Fibroblast of the aortic adventitia (primary cell): ENCODE measurements around the gene COL19A1. TPM values are rescaled to one million over a fixed set of nuclear protein-coding genes. Genes with fewer than 3 reads are reported as not detected.

Experiments used
- DNase-seq: peaks from one replicate; pipeline ENCODE4 v3.0.0-alpha.2; 2010; ENCODE audit warnings: low read depth
- H3K4me3 ChIP-seq: 2 replicates; pipeline ENCODE4 v1.5.1; 2011; ENCODE audit warnings: low read depth, mild to moderate bottlenecking, control low read depth, low read length, moderate library complexity
- CTCF ChIP-seq: IDR thresholded peaks from 2 replicates; pipeline ENCODE4 v1.5.1; 2011; ENCODE audit warnings: mild to moderate bottlenecking, low read length, control low read depth, inconsistent platforms; ENCODE audit not compliant: insufficient read depth
- total RNA-seq: library from RNA; depleted of rRNA; stranded (reverse); fragments of >200 nt; gene quantifications from 2 replicates; pipeline ENCODE4 v1.2.3, GENCODE V29; 2012; ENCODE audit warnings: low replicate concordance

The COL19A1 gene
- total RNA-seq, 1 donor = 0.09 TPM

GRCh38 chr6:70160276-70160675 lies 293.9 kb downstream of the COL19A1 start:
- no peak for DNase-seq
- H3K4me3 ChIP-seq = no peak overlapping the region
- TF ChIP-seq CTCF = no peak

DNA sequence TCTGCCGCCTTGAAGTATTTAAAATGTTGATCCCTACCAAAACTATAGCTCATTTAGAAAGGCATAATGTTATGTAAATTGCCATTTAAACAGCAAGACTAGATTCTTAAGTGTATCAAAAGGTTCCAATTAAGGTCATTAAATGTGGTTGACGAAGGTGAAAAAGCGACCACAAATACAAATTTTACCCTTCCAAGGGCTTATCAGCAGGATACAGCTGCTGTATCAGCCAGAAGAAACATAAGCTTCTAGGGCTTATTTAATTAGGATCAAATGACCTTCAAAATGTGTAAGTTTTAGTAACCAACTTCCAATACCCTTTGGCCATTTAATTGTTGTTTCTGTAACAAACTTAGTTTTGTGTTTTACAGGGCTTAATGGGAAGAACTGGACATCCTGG lies 296.6 kb downstream of the COL19A1 start:
- H3K4me3 ChIP-seq = no peak overlapping the region
- DNase-seq = no peak
- TF ChIP-seq CTCF = no peak

- DNase-seq = no peak
- H3K4me3 ChIP-seq = no peak overlapping the region
- no peak for TF ChIP-seq CTCF
These were observed 297.4 kb downstream of the COL19A1 start for GRCh38 chr6:70163795-70164194.

DNA sequence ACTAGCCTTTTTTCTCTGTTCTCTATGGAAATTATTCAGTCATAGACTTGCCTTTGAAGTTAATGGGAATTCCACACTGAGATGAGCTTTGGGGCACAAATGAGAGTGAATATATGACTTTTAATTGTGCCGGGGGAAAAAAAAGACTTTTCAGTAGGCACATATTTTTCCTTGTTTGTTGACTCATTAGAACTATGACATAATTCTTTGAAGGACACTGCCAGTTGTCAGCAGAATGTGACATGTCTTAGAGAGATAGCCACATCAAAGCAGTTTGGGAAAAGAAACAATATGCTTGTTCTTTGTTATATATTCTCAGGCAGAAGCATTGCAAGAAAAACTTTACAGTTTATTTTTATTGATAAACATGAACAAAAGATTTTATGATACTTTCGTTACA lies 298.2 kb downstream of the COL19A1 start:
- no peak for TF ChIP-seq CTCF
- DNase-seq = no peak
- H3K4me3 ChIP-seq = no peak overlapping the region

- TF ChIP-seq CTCF = peak; percentile 74
- H3K4me3 ChIP-seq = no peak overlapping the region
- peak; percentile 38 for DNase-seq
These were observed 300.0 kb downstream of the COL19A1 start for GRCh38 chr6:70166088-70166958.

- DNase-seq = no peak
- H3K4me3 ChIP-seq = no peak overlapping the region
- TF ChIP-seq CTCF = no peak
These were observed 302.5 kb downstream of the COL19A1 start for GRCh38 chr6:70168681-70169377.
